ENCODE results near the gene CFAP299. TPM values are rescaled to one million over a fixed set of nuclear protein-coding genes. Genes with fewer than 3 reads are reported as not detected.
"Not testable (repeated sequence)": the region's sequence is repeated elsewhere in the genome, so short reads cannot be mapped to it uniquely, and the experiment has no call there.

The CFAP299 gene
- total RNA-seq (not detected), polyA plus RNA-seq (under 1 TPM in 1 of 3 donors, not detected in 2; 0.11 TPM)
- long read RNA-seq, donor 1: 0 reads
- long read RNA-seq, donor 2: 0 reads

DNA sequence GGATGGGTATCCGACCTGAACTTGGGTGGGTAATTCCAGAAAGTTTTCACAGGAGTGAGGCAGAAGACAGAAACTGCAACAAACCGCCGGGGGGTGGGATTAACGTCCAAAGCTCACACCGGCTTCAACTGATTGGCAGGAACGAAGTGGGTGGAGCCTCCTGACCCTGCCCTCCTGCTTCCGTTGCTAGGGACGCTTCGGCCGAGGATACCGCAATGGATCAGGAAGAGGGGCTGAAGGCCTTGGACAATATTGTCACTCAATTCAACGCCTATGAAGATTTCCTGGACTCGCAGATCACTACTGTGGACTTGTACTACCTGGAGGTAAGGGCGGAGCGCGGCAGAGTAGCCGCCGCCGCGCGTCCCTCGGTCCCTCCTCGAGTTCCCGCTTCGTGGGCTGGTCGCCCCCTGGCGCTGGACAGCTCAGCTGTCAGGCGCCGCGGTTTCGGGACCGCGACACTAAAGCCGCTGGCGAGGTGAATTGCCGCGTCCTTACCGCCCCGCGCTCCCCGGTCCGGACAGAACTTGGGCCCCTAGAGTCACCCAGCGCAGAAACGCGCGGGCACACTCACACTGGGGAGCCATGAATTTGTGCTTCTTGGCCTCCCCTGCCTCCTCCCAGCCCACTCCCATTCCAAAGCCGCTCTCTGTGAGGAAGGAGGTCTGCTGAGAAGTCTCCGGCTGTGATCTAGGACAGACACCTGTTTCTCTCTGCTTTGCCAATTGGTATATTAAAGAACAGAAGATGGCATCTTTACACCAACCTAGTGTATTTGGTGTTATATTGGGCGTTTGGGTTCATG lies at the start of gene CFAP299:
TSS of gene CFAP299 (plus strand) at position 177 of the 805 bp plus-strand sequence.
- DNase-seq: peak; percentile 84
- Histone ChIP-seq H3K27ac (no peak within 1 kb of the TSS), H3K27me3 (replicated peaks in 1 of 7) (peaks cover 0 to 84% (median 17%) of the 10 kb centered on the region in 7 donors), H3K36me3 (no peaks in the 10 kb centered on the region), H3K4me1 (peaks cover 0 to 18% (median 13%) of the 10 kb centered on the region in 6 donors), H3K9me3 (no peaks in the 10 kb centered on the region), H3K4me3 (peak within 1 kb of the TSS; percentile 40 to 81 (median 57))
- 0 to 3% (median 1%) methylated on average over 34 to 49 of the region's 49 CpGs for WGBS, 5 donors
- TF ChIP-seq, protein P1, sequence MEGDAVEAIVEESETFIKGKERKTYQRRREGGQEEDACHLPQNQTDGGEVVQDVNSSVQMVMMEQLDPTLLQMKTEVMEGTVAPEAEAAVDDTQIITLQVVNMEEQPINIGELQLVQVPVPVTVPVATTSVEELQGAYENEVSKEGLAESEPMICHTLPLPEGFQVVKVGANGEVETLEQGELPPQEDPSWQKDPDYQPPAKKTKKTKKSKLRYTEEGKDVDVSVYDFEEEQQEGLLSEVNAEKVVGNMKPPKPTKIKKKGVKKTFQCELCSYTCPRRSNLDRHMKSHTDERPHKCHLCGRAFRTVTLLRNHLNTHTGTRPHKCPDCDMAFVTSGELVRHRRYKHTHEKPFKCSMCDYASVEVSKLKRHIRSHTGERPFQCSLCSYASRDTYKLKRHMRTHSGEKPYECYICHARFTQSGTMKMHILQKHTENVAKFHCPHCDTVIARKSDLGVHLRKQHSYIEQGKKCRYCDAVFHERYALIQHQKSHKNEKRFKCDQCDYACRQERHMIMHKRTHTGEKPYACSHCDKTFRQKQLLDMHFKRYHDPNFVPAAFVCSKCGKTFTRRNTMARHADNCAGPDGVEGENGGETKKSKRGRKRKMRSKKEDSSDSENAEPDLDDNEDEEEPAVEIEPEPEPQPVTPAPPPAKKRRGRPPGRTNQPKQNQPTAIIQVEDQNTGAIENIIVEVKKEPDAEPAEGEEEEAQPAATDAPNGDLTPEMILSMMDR (IDR thresholded peaks at IDR 0.05 in 8 of 11, conservative IDR thresholded peaks at IDR 0.05 in 3 of 11): peak in 7 of 11 experiments; percentile 16 to 47 (median 40)
- TF ChIP-seq POLR2AphosphoS5 (IDR thresholded peaks at IDR 0.05): peak in 2 of 3 donors; percentile 9 to 18
- no peak for TF ChIP-seq POLR2A (IDR thresholded peaks at IDR 0.05)
- intact Hi-C loops (cut with DNase I; ENCODE audit: low total_unique reads): no loop called here

DNA sequence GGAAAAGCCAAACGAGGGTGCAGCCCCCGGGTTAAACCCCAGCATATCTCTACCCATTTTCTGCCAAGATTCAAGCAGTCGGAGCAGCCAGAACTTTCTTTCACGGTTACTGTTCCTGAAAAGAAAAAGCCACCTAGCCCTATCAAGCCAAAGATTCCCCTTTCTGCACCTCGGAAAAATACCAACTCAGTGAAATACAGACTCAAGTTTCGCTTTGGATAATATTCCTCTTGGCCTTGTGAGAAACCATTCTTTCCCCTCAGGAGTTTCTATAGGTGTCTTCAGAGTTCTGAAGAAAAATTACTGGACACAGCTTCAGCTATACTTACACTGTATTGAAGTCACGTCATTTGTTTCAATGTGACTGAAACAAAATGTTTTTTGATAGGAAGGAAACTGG lies 49.1 kb upstream of the CFAP299 start:
- no peak overlapping the region for H3K27ac ChIP-seq
- intact Hi-C loops (cut with DNase I; ENCODE audit: low total_unique reads): no loop called here
- no peak for DNase-seq
- no peak for TF ChIP-seq POLR2AphosphoS5 (IDR thresholded peaks at IDR 0.05)
- no peak for TF ChIP-seq POLR2A (IDR thresholded peaks at IDR 0.05)
- TF ChIP-seq, protein P1 (IDR thresholded peaks at IDR 0.05 in 8 of 11, conservative IDR thresholded peaks at IDR 0.05 in 3 of 11): no peak
- no peaks in the 10 kb centered on the region for H3K9me3 ChIP-seq
- WGBS, 5 donors: 72 to 81% (median 76%) methylated on average over 7 of the region's 7 CpGs
- H3K27me3 ChIP-seq (replicated peaks in 1 of 7): peaks cover 0 to 22% (median 0%) of the 10 kb centered on the region in 7 donors
- H3K36me3 ChIP-seq: no peaks in the 10 kb centered on the region
- H3K4me1 ChIP-seq: no peaks in the 10 kb centered on the region
- no peak overlapping the region for H3K4me3 ChIP-seq

- H3K4me3 ChIP-seq; DNase-seq; H3K36me3 ChIP-seq; H3K9me3 ChIP-seq; H3K27ac ChIP-seq; intact Hi-C loops (cut with DNase I; ENCODE audit: low total_unique reads); H3K4me1 ChIP-seq: not testable (repeated sequence)
- H3K27me3 ChIP-seq (replicated peaks in 1 of 7): peaks cover 0 to 20% (median 0%) of the 10 kb centered on the region in 7 donors
- WGBS, 5 donors: 89 to 96% (median 93%) methylated on average over 2 of the region's 2 CpGs
Measured at GRCh38 chr4:80290665-80291064, 44.9 kb upstream of the CFAP299 start.

DNA sequence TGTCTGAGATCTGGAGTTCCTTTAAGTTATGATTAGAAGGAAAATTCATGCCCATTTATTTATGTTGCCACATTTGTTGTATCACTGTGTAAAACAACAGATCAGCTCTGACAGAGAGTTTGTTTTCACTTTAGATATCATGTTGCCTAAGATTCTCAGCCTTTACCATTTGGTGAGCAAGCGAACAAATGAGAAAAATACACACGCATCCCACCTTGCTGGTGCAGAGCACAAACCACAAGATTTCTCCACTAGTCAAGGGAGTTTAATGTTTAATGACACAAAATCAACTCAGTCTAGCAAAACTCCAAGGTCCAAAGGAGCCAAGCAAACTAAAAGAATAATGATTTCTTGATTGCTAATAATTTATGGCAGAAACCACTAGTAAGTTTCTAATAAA lies 41.3 kb upstream of the CFAP299 start:
- DNase-seq: no peak
- H3K4me3 ChIP-seq: no peak overlapping the region
- H3K36me3 ChIP-seq: no peaks in the 10 kb centered on the region
- intact Hi-C loops (cut with DNase I; ENCODE audit: low total_unique reads): no loop called here
- WGBS, 5 donors: 88 to 97% (median 96%) methylated on average over 2 of the region's 2 CpGs
- TF ChIP-seq POLR2AphosphoS5 (IDR thresholded peaks at IDR 0.05) (no peak), POLR2A (IDR thresholded peaks at IDR 0.05) (no peak)
- TF ChIP-seq, protein P1 (IDR thresholded peaks at IDR 0.05 in 8 of 11, conservative IDR thresholded peaks at IDR 0.05 in 3 of 11): no peak
- H3K27me3 ChIP-seq (replicated peaks in 1 of 7): peaks cover 0 to 9% (median 0%) of the 10 kb centered on the region in 7 donors
- H3K9me3 ChIP-seq: no peaks in the 10 kb centered on the region
- H3K4me1 ChIP-seq: no peaks in the 10 kb centered on the region
- H3K27ac ChIP-seq: no peak overlapping the region
